Measurements from ENCODE around the gene SLC25A48.

SLC25A48 gene

GRCh38 chr5:135825373-135826220 is 8.9 kb upstream of the SLC25A48 start:
- no peak for DNase-seq (ENCODE audit: low read depth)
- TF ChIP-seq CTCF (IDR thresholded peaks at IDR 0.05; ENCODE audit: control insufficient read depth, extremely low read depth, insufficient read depth): no peak
- H3K4me3 ChIP-seq (ENCODE audit: low read depth, low read length): no peak overlapping the region

DNA sequence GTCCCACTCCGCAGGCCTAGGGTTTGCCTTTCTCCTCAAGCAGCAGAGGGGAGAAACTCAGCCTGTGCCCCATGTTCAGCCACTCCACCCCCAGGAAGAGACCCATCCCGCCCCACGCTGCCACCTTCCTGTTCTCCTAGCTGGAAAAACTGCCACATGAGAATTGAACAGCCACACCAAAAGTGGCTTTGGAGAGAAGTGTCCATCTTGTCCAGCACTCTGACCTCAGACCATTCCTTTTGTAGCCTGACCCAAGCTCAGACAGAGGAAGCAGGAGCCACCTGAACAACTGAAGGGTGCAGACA is 8.3 kb upstream of the SLC25A48 start:
- TF ChIP-seq CTCF (IDR thresholded peaks at IDR 0.05; ENCODE audit: control insufficient read depth, extremely low read depth, insufficient read depth): no peak
- H3K4me3 ChIP-seq (ENCODE audit: low read depth, low read length): no peak overlapping the region
- no peak for DNase-seq (ENCODE audit: low read depth)

DNA sequence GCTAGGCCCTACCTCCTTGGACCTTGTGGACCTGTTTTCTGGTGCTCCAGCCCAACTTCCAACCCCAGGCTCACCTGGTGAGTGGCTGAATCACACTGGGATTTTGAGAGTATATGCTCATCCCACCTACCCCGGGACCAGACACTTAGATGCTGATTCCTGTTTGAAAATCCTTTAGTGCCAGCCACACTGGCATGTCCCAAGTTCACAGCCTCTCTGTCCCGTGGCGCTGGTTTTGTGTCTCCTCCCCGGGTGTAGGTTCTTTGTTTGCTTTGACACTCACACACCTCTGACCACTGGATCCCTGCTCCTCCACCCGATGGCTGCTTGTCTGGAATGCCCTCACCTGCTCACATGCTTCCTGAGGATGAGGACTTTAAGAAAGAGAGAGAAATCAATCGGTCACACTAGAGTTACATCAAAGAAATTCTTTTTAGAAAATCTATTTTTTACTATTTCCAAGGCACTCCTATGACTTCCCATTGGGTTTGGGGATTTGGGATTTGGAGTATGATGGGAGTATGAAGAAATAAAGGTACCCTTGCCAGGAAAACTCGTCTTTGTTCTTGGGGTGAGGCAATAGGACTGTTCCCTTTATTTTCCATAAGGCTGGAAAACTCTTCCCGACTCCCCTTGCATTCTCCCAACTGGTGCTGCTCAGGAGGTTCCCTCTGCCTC is 7.3 kb upstream of the SLC25A48 start:
- TF ChIP-seq CTCF (IDR thresholded peaks at IDR 0.05; ENCODE audit: control insufficient read depth, extremely low read depth, insufficient read depth): no peak
- DNase-seq (ENCODE audit: low read depth): no peak
- no peak overlapping the region for H3K4me3 ChIP-seq (ENCODE audit: low read depth, low read length)

- DNase-seq (ENCODE audit: low read depth): no peak
- H3K4me3 ChIP-seq (ENCODE audit: low read depth, low read length): no peak overlapping the region
- no peak for TF ChIP-seq CTCF (IDR thresholded peaks at IDR 0.05; ENCODE audit: control insufficient read depth, extremely low read depth, insufficient read depth)
Observed at GRCh38 chr5:135827965-135828781, 6.3 kb upstream of the SLC25A48 start.

- TF ChIP-seq CTCF (IDR thresholded peaks at IDR 0.05; ENCODE audit: control insufficient read depth, extremely low read depth, insufficient read depth): no peak
- no peak for DNase-seq (ENCODE audit: low read depth)
- H3K4me3 ChIP-seq (ENCODE audit: low read depth, low read length): no peak overlapping the region
Observed at GRCh38 chr5:135828782-135829127, 5.7 kb upstream of the SLC25A48 start.

DNA sequence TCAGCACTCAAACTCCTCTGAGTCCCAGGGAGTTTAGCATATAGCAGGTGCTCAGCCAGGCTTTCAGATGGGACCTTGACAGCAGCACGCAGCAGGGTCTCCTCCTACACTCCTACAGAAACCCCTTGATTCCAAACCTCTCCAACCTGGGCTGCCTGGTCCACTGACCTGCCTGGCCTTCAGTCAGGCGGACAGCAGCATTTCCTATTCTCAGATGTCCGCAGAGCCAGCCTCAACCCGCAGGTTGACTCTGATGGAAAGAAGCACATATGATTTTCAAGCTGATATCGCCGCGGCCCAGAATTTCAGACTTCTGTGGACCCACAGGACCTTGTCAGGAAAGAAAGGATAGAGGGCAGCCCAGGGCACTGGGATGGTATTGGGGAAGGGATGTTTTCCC is 5.3 kb upstream of the SLC25A48 start:
- DNase-seq (ENCODE audit: low read depth): no peak
- TF ChIP-seq CTCF (IDR thresholded peaks at IDR 0.05; ENCODE audit: control insufficient read depth, extremely low read depth, insufficient read depth): no peak

More for the DNA sequence above, 5.3 kb upstream of the SLC25A48 start:
- H3K4me3 ChIP-seq (ENCODE audit: low read depth, low read length): no peak overlapping the region
